PC-3 (cell line): ENCODE results near the gene PHAX.

Source experiments
- EZH2 ChIP-seq: fragments of 300-600 bp; sonication (generic); IDR thresholded peaks from one replicate; pipeline ENCODE4 v1.6.1; 2017; ENCODE audit warnings: antibody characterized with exemption, mild to moderate bottlenecking, low read length; ENCODE audit not compliant: unreplicated experiment
- EZH2phosphoT487 ChIP-seq: fragments of 300-600 bp; sonication (generic); IDR thresholded peaks from 2 replicates; pipeline ENCODE4 v1.6.1; 2018; ENCODE audit warnings: mild to moderate bottlenecking, antibody characterized with exemption, low read length, borderline replicate concordance
- TF ChIP-seq, protein P1 (sequence below): fragments of 300-600 bp; sonication (generic); conservative IDR thresholded peaks from 2 replicates; pipeline ENCODE4 v1.5.1; 2017; ENCODE audit warnings: antibody characterized with exemption, low read depth, mild to moderate bottlenecking, low read length

- TF ChIP-seq, protein P1, sequence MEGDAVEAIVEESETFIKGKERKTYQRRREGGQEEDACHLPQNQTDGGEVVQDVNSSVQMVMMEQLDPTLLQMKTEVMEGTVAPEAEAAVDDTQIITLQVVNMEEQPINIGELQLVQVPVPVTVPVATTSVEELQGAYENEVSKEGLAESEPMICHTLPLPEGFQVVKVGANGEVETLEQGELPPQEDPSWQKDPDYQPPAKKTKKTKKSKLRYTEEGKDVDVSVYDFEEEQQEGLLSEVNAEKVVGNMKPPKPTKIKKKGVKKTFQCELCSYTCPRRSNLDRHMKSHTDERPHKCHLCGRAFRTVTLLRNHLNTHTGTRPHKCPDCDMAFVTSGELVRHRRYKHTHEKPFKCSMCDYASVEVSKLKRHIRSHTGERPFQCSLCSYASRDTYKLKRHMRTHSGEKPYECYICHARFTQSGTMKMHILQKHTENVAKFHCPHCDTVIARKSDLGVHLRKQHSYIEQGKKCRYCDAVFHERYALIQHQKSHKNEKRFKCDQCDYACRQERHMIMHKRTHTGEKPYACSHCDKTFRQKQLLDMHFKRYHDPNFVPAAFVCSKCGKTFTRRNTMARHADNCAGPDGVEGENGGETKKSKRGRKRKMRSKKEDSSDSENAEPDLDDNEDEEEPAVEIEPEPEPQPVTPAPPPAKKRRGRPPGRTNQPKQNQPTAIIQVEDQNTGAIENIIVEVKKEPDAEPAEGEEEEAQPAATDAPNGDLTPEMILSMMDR, result no peak
- no peak for TF ChIP-seq EZH2
- no peak for TF ChIP-seq EZH2phosphoT487
These were observed 3.6 kb upstream of the PHAX start for GRCh38 chr5:126597156-126597555.
